Astrocyte of the cerebellum (primary cell): Measurements from ENCODE around the gene SEC14L2.

ENCODE experiments used
- DNase-seq: peaks from one replicate; pipeline ENCODE4 v3.0.0-alpha.2; 2011; ENCODE audit warnings: low read depth
- H3K4me3 ChIP-seq: 2 replicates; pipeline ENCODE4 v1.5.1; 2011; ENCODE audit warnings: mild to moderate bottlenecking, low read depth, low read length, moderate library complexity
- CTCF ChIP-seq: IDR thresholded peaks from 2 replicates; pipeline ENCODE4 v1.5.1; 2012; ENCODE audit warnings: low read length, low read depth, moderate library complexity, mild to moderate bottlenecking; ENCODE audit errors: missing control alignments
- in situ Hi-C: cut with HindIII; loops from 2 replicates; pipeline ENCODE4 v1.10.0; 2017; ENCODE audit warnings: low sequenced_read_pairs

Gene SEC14L2

GRCh38 chr22:30425327-30425615 is 28.5 kb downstream of the SEC14L2 start:
- TF ChIP-seq CTCF: no peak
- no peak for DNase-seq
- peak overlapping the region; percentile 58 for H3K4me3 ChIP-seq
- in situ Hi-C loops: no loop called here

GRCh38 chr22:30425616-30426387 is 29.0 kb downstream of the SEC14L2 start, which contains the start of gene MTFP1:
Gene MTFP1, plus strand, starts transcription at chr22:30425768. Its CDS starts 112 bp downstream, at chr22:30425880.
- in situ Hi-C loops: no loop called here
- DNase-seq: no peak
- H3K4me3 ChIP-seq: peak within 1 kb of the TSS; percentile 58
- peak; percentile 5 for TF ChIP-seq CTCF

GRCh38 chr22:30426388-30427353 is 29.9 kb downstream of the SEC14L2 start:
- peak; percentile 75 for TF ChIP-seq CTCF
- no peak for DNase-seq
- H3K4me3 ChIP-seq: peak overlapping the region; percentile 58
- in situ Hi-C loops: no loop called here

- no peak for TF ChIP-seq CTCF
- H3K4me3 ChIP-seq: no peak overlapping the region
- in situ Hi-C loops: no loop called here
- no peak for DNase-seq
These were observed 31.1 kb downstream of the SEC14L2 start for GRCh38 chr22:30427871-30428270.

- DNase-seq: no peak
- TF ChIP-seq CTCF: no peak
- no peak overlapping the region for H3K4me3 ChIP-seq
- in situ Hi-C loops: no loop called here
These were observed 33.1 kb downstream of the SEC14L2 start for GRCh38 chr22:30429887-30430286.

- no peak for DNase-seq
- in situ Hi-C loops: no loop called here
- no peak overlapping the region for H3K4me3 ChIP-seq
- TF ChIP-seq CTCF: no peak
These were observed 34.1 kb downstream of the SEC14L2 start for GRCh38 chr22:30430933-30431332.
